ENCODE data around the gene ASCC1.

GRCh38 chr10:72194949-72195348 lies 21.1 kb downstream of the ASCC1 start:
- no peak for TF ChIP-seq CTCF (IDR thresholded peaks at IDR 0.05)
- no peak for TF ChIP-seq EZH2 (IDR thresholded peaks at IDR 0.05)
- TF ChIP-seq EZH2phosphoT487 (IDR thresholded peaks at IDR 0.05), result no peak

Measured in neural progenitor cell (in vitro differentiated cells).